Measurements from ENCODE around the gene BSG. TPM values are rescaled to one million over a fixed set of nuclear protein-coding genes. Genes with fewer than 3 reads are reported as not detected.

The BSG gene
- total and polyA plus RNA-seq, 8 donors: 259 to 457 (median 328) TPM

- intact Hi-C loops (cut with DNase I): no loop called here
- peaks cover 0 to 41% of the 10 kb centered on the region in 2 donors for H3K27me3 ChIP-seq
- DNase-seq (no peak), ATAC-seq (peak; percentile 6)
- H3K27ac ChIP-seq: peak overlapping the region; percentile 13 to 66
- H3K9me3 ChIP-seq: no peaks in the 10 kb centered on the region
- no peaks in the 10 kb centered on the region for H3K36me3 ChIP-seq
- H3K4me1 ChIP-seq: peaks cover 6 to 28% of the 10 kb centered on the region in 2 donors
- no peak for TF ChIP-seq CTCF (IDR thresholded peaks at IDR 0.05)
- peak overlapping the region in 1 of 2 donors; percentile 25 for H3K4me3 ChIP-seq
These were observed 37.8 kb downstream of the BSG start for GRCh38 chr19:610071-610800.

- intact Hi-C loops (cut with DNase I): no loop called here
- Histone ChIP-seq H3K4me1 (peaks cover 6 to 28% of the 10 kb centered on the region in 2 donors), H3K27ac (peak overlapping the region; percentile 13 to 66), H3K9me3 (no peaks in the 10 kb centered on the region), H3K36me3 (no peaks in the 10 kb centered on the region), H3K4me3 (peak overlapping the region in 1 of 2 donors; percentile 25), H3K27me3 (peaks cover 0 to 47% of the 10 kb centered on the region in 2 donors)
- peak; percentile 56 for ATAC-seq
- no peak for TF ChIP-seq CTCF (IDR thresholded peaks at IDR 0.05)
- DNase-seq: peak in 2 of 4 donors; percentile 31 to 43
These were observed 38.5 kb downstream of the BSG start for GRCh38 chr19:610801-611480.

- Histone ChIP-seq H3K4me1 (peaks cover 6 to 32% of the 10 kb centered on the region in 2 donors), H3K4me3 (no peak overlapping the region), H3K36me3 (no peaks in the 10 kb centered on the region), H3K9me3 (no peaks in the 10 kb centered on the region), H3K27me3 (peaks cover 0 to 50% of the 10 kb centered on the region in 2 donors), H3K27ac (peak overlapping the region in 1 of 2 donors; percentile 66)
- no peak for DNase-seq
- intact Hi-C loops (cut with DNase I): no loop called here
- no peak for ATAC-seq
- TF ChIP-seq CTCF (IDR thresholded peaks at IDR 0.05): no peak
These were observed 39.1 kb downstream of the BSG start for GRCh38 chr19:611481-611868.

- no peak for TF ChIP-seq CTCF (IDR thresholded peaks at IDR 0.05)
- ATAC-seq (no peak), DNase-seq (no peak)
- Histone ChIP-seq H3K27ac (no peak overlapping the region), H3K4me3 (no peak overlapping the region), H3K27me3 (peaks cover 0 to 58% of the 10 kb centered on the region in 2 donors), H3K9me3 (no peaks in the 10 kb centered on the region), H3K4me1 (peaks cover 6 to 32% of the 10 kb centered on the region in 2 donors), H3K36me3 (peaks cover 0 to 13% of the 10 kb centered on the region in 2 donors)
- intact Hi-C loops (cut with DNase I): no loop called here
These were observed 40.5 kb downstream of the BSG start for GRCh38 chr19:612941-613340.
